Neuronal stem cell (in vitro differentiated cells): ENCODE results near the gene RFXANK.
"Not testable (repeated sequence)": the region's sequence is repeated elsewhere in the genome, so short reads cannot be mapped to it uniquely, and the experiment has no call there.

Experiments
- DNase-seq: peaks from one replicate; pipeline ENCODE4 v3.0.0-alpha.2; 2013; ENCODE audit warnings: low spot score
- H2AFZ ChIP-seq: one replicate; pipeline ENCODE4 v1.6.1; 2013; ENCODE audit warnings: mild to moderate bottlenecking, low read length, inconsistent platforms
- H2AK5ac ChIP-seq: 2 replicates; pipeline ENCODE4 v1.6.1; 2013; ENCODE audit warnings: low read depth, mild to moderate bottlenecking, inconsistent platforms, low read length, moderate library complexity, mixed read lengths
- H2BK120ac ChIP-seq: 2 replicates; pipeline ENCODE4 v1.6.1; 2013; ENCODE audit warnings: low read depth, mild to moderate bottlenecking, inconsistent platforms, low read length, moderate library complexity, mixed read lengths
- H2BK12ac ChIP-seq: one replicate; pipeline ENCODE4 v1.6.1; 2013; ENCODE audit warnings: low read length, inconsistent platforms
- H2BK15ac ChIP-seq: 2 replicates; pipeline ENCODE4 v1.6.1; 2013; ENCODE audit warnings: mild to moderate bottlenecking, low read length, inconsistent platforms, mixed read lengths
- H2BK5ac ChIP-seq: one replicate; pipeline ENCODE4 v1.6.1; 2013; ENCODE audit warnings: inconsistent platforms, mild to moderate bottlenecking, low read length, moderate library complexity
- H3K14ac ChIP-seq: one replicate; pipeline ENCODE4 v1.6.1; 2013; ENCODE audit warnings: low read length, inconsistent platforms
- H3K18ac ChIP-seq: 2 replicates; pipeline ENCODE4 v1.6.1; 2013; ENCODE audit warnings: low read length, inconsistent platforms
- H3K23ac ChIP-seq: 2 replicates; pipeline ENCODE4 v1.6.1; 2013; ENCODE audit warnings: low read depth, mild to moderate bottlenecking, mixed read lengths, low read length, inconsistent platforms; ENCODE audit not compliant: poor library complexity
- H3K27ac ChIP-seq: replicated peaks from 3 replicates; pipeline ENCODE4 v1.5.1; 2013; ENCODE audit warnings: low read length, inconsistent platforms
- H3K27me3 ChIP-seq, 3 experiments: 2 replicates each; pipeline ENCODE4 v1.6.1; 2013; ENCODE audit warnings: low read length in 3 of 3, mild to moderate bottlenecking in 2 of 3, inconsistent platforms in 1 of 3, low read depth in 1 of 3, mixed read lengths in 1 of 3, moderate library complexity in 1 of 3; ENCODE audit not compliant: control insufficient read depth in 3 of 3, insufficient read depth in 3 of 3
- H3K36me3 ChIP-seq, 2 donors: replicated peaks in 1 of 2; 2 replicates each; pipeline ENCODE4 v1.6.1; 2013; ENCODE audit warnings: low read length in 2 of 2; ENCODE audit not compliant: control insufficient read depth in 2 of 2, insufficient read depth in 2 of 2
- H3K4ac ChIP-seq: 2 replicates; pipeline ENCODE4 v1.6.1; 2013; ENCODE audit warnings: inconsistent platforms, mild to moderate bottlenecking, low read length, moderate library complexity
- H3K4me1 ChIP-seq, 2 donors: 1 replicate in 1 of 2; 2 replicates in 1 of 2; pipeline ENCODE4 v1.6.1; 2013; ENCODE audit warnings: low read length in 2 of 2, low read depth in 1 of 2; ENCODE audit not compliant: control insufficient read depth in 2 of 2, insufficient read depth in 1 of 2
- H3K4me2 ChIP-seq: one replicate; pipeline ENCODE4 v1.6.1; 2013; ENCODE audit warnings: mild to moderate bottlenecking, low read length, inconsistent platforms; ENCODE audit not compliant: insufficient read depth, poor library complexity, severe bottlenecking
- H3K4me3 ChIP-seq, 2 donors: 2 replicates each; pipeline ENCODE4 v1.5.1; 2013; ENCODE audit warnings: low read length in 2 of 2, mild to moderate bottlenecking in 2 of 2, inconsistent platforms in 1 of 2, moderate library complexity in 1 of 2
- H3K79me1 ChIP-seq: one replicate; pipeline ENCODE4 v1.6.1; 2013; ENCODE audit warnings: low read depth, mild to moderate bottlenecking, inconsistent platforms, low read length, moderate library complexity
- H3K9ac ChIP-seq: one replicate; pipeline ENCODE4 v1.6.1; 2013; ENCODE audit warnings: mild to moderate bottlenecking, low read depth, low read length, inconsistent platforms; ENCODE audit not compliant: poor library complexity
- H3K9me3 ChIP-seq, 2 donors: replicated peaks in 1 of 2; 2 replicates each; pipeline versions ENCODE3 to v1.6.1; 2013; ENCODE audit warnings: low read length in 2 of 2, mild to moderate bottlenecking in 2 of 2, inconsistent platforms in 1 of 2, low read depth in 1 of 2, mixed read lengths in 1 of 2, moderate library complexity in 1 of 2; ENCODE audit not compliant: control insufficient read depth in 2 of 2, insufficient read depth in 1 of 2
- H4K8ac ChIP-seq: one replicate; pipeline ENCODE4 v1.6.1; 2013; ENCODE audit warnings: low read depth, mild to moderate bottlenecking, inconsistent platforms, low read length, moderate library complexity
- H4K91ac ChIP-seq: one replicate; pipeline ENCODE4 v1.6.1; 2013; ENCODE audit warnings: low read length, low read depth, mild to moderate bottlenecking, inconsistent platforms; ENCODE audit not compliant: poor library complexity
- WGBS, 2 donors: extraction: QIAGEN DNeasy Blood & Tissue Kit; methylation state at CpG; one replicate each; pipeline ENCODE4 v1.1.7; 2013; ENCODE audit warnings: missing lambda C conversion rate in 2 of 2, mixed read lengths in 1 of 2; ENCODE audit not compliant: insufficient read length in 2 of 2, insufficient replicate concordance in 1 of 2; ENCODE audit errors: extremely low coverage in 2 of 2; 5-methylcytosine and 5-hydroxymethylcytosine counted together

The RFXANK gene

GRCh38 chr19:19218911-19219310 is 26.9 kb downstream of the RFXANK start:
- Histone ChIP-seq H3K4me2 (no peak overlapping the region), H3K23ac (peak overlapping the region; percentile 89), H3K36me3 (peaks cover 0 to 46% of the 10 kb centered on the region in 2 donors), H2BK5ac (no peak overlapping the region), H3K9me3 (peaks cover 0 to 4% of the 10 kb centered on the region in 2 donors), H3K14ac (no peak overlapping the region), H2AK5ac (peak overlapping the region; percentile 10), H3K18ac (no peak overlapping the region), H3K79me1 (no peaks in the 10 kb centered on the region), H2BK15ac (no peak overlapping the region), H2BK12ac (no peak overlapping the region), H3K27ac (no peak overlapping the region), H3K4ac (no peak overlapping the region), H4K8ac (no peak overlapping the region), H2AFZ (no peak overlapping the region), H2BK120ac (no peak overlapping the region), H3K4me1 (peaks cover 2 to 6% of the 10 kb centered on the region in 2 donors), H3K4me3 (peak overlapping the region in 1 of 2 donors; percentile 4), H3K9ac (no peak overlapping the region), H3K27me3 (peaks cover 0 to 9% (median 0%) of the 10 kb centered on the region in 3 experiments), H4K91ac (no peak overlapping the region)
- DNase-seq = no peak
- no CpG with 5 or more reads among the region's 21 CpGs for WGBS, 2 donors

- H3K27ac ChIP-seq, H4K8ac ChIP-seq, H3K4ac ChIP-seq, H2AFZ ChIP-seq, H3K4me1 ChIP-seq, H3K18ac ChIP-seq, H3K79me1 ChIP-seq, H3K23ac ChIP-seq, H2BK120ac ChIP-seq, H2AK5ac ChIP-seq, H3K9me3 ChIP-seq, H3K4me2 ChIP-seq, H3K9ac ChIP-seq, H3K14ac ChIP-seq, H2BK12ac ChIP-seq, H2BK5ac ChIP-seq, H4K91ac ChIP-seq, H2BK15ac ChIP-seq, DNase-seq, H3K4me3 ChIP-seq: not testable (repeated sequence)
- Histone ChIP-seq H3K27me3 (peaks cover 0 to 16% (median 0%) of the 10 kb centered on the region in 3 experiments), H3K36me3 (peaks cover 0 to 58% of the 10 kb centered on the region in 2 donors)
- WGBS, 2 donors = no CpG with 5 or more reads among the region's 8 CpGs
Observed at GRCh38 chr19:19221000-19221399, 28.9 kb downstream of the RFXANK start.

GRCh38 chr19:19223060-19223459 is 31.0 kb downstream of the RFXANK start:
- no peak overlapping the region for H3K4me3 ChIP-seq
- no peak overlapping the region for H3K9ac ChIP-seq
- no CpG with 5 or more reads among the region's 5 CpGs for WGBS, 2 donors
- H3K79me1 ChIP-seq = peaks cover 6% of the 10 kb centered on the region
- no peak overlapping the region for H2AFZ ChIP-seq
- H4K91ac ChIP-seq = no peak overlapping the region
- no peak overlapping the region for H2BK120ac ChIP-seq
- no peak overlapping the region for H2BK15ac ChIP-seq
- H3K27ac ChIP-seq = no peak overlapping the region
- H2BK5ac ChIP-seq = no peak overlapping the region
- H3K4me2 ChIP-seq = no peak overlapping the region
- no peak overlapping the region for H3K14ac ChIP-seq
- peaks cover 0 to 7% of the 10 kb centered on the region in 2 donors for H3K9me3 ChIP-seq
- H3K4me1 ChIP-seq = peaks cover 0 to 1% of the 10 kb centered on the region in 2 donors
- peaks cover 0 to 16% (median 0%) of the 10 kb centered on the region in 3 experiments for H3K27me3 ChIP-seq
- DNase-seq = no peak
- no peak overlapping the region for H2AK5ac ChIP-seq
- peaks cover 0 to 73% of the 10 kb centered on the region in 2 donors for H3K36me3 ChIP-seq
- H4K8ac ChIP-seq = no peak overlapping the region
- no peak overlapping the region for H3K4ac ChIP-seq
- H3K23ac ChIP-seq = no peak overlapping the region
- H3K18ac ChIP-seq = no peak overlapping the region
- H2BK12ac ChIP-seq = no peak overlapping the region

GRCh38 chr19:19223636-19224035 is 31.6 kb downstream of the RFXANK start:
- Histone ChIP-seq H4K91ac (no peak overlapping the region), H3K9me3 (peaks cover 0 to 7% of the 10 kb centered on the region in 2 donors), H3K36me3 (peaks cover 0 to 76% of the 10 kb centered on the region in 2 donors), H2BK5ac (no peak overlapping the region), H3K79me1 (peaks cover 6% of the 10 kb centered on the region), H3K4me1 (peaks cover 0 to 1% of the 10 kb centered on the region in 2 donors), H3K4me3 (no peak overlapping the region), H3K27ac (no peak overlapping the region), H3K4me2 (no peak overlapping the region), H3K4ac (no peak overlapping the region), H3K23ac (no peak overlapping the region), H2BK120ac (no peak overlapping the region), H3K18ac (no peak overlapping the region), H2AFZ (no peak overlapping the region), H3K9ac (no peak overlapping the region), H2BK15ac (no peak overlapping the region), H3K14ac (no peak overlapping the region), H2BK12ac (no peak overlapping the region), H4K8ac (no peak overlapping the region), H3K27me3 (peaks cover 0 to 16% (median 0%) of the 10 kb centered on the region in 3 experiments), H2AK5ac (no peak overlapping the region)
- DNase-seq = no peak
- no CpG with 5 or more reads among the region's 6 CpGs for WGBS, 2 donors
